AG09319 (cell line): Measurements from ENCODE around the gene DNAAF1.
"Not testable (repeated sequence)": the region's sequence is repeated elsewhere in the genome, so short reads cannot be mapped to it uniquely, and the experiment has no call there.

Experiments used
- DNase-seq: peaks from one replicate; pipeline ENCODE4 v3.0.0-alpha.2; 2010; ENCODE audit warnings: low read depth; ENCODE audit errors: extremely low read depth
- TF ChIP-seq, protein P1 (sequence below): IDR thresholded peaks from 2 replicates; pipeline ENCODE4 v1.5.1; 2011; ENCODE audit warnings: low read depth, mild to moderate bottlenecking, inconsistent platforms, low read length, moderate library complexity

DNAAF1 gene

DNA sequence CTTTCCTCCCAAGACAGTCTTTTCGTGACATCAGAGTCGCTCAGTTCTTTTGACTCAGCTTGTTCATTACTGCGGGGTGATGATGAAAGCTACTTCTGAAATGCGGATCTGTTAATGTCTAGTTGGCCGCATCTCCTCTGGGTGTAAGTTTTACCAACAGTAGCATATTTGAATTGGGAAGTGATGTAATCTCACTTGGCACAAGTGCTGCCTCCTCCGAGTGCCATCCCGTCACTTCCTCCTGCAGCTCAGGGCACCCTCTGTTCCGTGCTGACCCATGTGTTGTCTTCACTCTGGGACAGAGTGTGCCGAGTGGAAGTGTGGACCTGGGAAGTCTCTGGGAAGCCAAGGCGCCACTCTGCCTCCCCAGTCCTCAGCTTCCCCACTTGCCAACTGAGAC, 54.8 kb downstream of the DNAAF1 start:
- DNase-seq, result no peak
- TF ChIP-seq, protein P1, sequence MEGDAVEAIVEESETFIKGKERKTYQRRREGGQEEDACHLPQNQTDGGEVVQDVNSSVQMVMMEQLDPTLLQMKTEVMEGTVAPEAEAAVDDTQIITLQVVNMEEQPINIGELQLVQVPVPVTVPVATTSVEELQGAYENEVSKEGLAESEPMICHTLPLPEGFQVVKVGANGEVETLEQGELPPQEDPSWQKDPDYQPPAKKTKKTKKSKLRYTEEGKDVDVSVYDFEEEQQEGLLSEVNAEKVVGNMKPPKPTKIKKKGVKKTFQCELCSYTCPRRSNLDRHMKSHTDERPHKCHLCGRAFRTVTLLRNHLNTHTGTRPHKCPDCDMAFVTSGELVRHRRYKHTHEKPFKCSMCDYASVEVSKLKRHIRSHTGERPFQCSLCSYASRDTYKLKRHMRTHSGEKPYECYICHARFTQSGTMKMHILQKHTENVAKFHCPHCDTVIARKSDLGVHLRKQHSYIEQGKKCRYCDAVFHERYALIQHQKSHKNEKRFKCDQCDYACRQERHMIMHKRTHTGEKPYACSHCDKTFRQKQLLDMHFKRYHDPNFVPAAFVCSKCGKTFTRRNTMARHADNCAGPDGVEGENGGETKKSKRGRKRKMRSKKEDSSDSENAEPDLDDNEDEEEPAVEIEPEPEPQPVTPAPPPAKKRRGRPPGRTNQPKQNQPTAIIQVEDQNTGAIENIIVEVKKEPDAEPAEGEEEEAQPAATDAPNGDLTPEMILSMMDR, result no peak

DNA sequence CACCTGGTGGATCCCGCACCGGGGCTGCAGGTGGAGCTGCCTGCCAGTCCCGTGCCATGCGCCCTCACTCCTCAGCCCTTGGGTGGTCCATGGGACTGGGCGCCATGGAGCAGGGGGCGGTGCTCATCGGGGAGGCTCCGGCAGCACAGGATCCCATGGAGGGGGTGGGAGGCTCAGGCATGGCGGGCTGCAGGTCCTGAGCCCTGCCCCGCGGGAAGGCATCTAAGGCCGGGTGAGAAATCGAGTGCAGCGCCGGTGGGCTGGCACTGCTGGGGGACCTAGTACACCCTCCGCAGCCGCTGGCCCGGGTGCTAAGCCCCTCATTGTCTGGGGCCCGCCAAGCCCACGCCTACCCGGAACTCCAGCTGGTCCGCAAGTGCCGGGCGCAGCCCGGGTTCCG, 59.4 kb downstream of the DNAAF1 start:
- not testable (repeated sequence) for DNase-seq

DNA sequence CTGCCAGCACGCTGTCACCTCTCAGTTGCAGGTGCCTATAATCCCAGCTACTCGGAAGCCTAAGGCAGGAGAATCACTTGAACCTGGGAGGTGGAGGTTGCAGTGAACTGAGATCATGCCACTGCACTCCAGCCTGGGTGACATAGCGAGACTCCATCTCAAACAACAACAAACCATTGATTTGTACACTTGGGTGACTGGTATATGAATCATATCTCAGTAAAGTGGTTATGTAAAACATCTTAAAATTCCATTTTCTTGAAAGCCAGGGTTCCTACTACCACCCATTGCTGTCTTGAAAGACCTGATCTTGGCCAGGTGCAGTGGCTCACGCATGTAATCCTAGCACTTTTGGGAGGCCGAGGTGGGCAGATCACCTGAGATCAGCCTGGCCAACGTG, 60.0 kb downstream of the DNAAF1 start:
- DNase-seq, result not testable (repeated sequence)

DNA sequence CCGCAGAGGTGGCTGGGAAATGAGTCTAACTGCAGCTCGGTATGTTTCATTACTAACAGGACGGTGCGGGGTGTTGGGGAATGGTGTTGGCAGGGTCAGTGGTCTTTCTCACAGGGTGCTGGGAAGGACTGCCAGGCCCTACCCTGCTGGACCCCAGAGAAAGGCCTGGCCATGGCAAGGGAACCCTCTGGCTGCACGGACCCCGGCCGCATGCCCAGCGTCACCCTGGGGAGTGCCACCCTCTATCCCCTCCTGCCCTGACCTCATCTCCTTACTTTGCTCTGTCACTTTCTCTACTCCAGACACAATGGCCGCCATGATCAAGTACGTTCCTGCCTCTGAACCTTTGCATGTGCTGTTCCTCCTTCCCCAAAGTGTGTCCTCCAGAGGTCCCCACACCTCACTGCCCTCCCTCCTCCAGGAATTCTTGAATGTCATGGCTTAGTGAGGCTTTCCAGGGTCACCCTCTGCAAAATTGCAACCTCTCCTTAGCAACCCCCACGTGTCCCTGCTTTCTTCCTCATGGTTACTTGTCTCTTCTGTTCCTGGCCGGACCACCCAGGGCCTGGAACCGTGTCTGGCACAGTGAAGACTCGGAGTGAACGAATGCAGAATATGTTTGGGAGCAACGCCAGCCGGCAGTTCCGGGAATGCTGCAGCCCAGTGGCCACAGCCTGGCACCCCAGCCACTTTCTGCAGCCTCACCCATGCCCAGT, 61.0 kb downstream of the DNAAF1 start:
- no peak for DNase-seq
- TF ChIP-seq, protein P1, result no peak

DNA sequence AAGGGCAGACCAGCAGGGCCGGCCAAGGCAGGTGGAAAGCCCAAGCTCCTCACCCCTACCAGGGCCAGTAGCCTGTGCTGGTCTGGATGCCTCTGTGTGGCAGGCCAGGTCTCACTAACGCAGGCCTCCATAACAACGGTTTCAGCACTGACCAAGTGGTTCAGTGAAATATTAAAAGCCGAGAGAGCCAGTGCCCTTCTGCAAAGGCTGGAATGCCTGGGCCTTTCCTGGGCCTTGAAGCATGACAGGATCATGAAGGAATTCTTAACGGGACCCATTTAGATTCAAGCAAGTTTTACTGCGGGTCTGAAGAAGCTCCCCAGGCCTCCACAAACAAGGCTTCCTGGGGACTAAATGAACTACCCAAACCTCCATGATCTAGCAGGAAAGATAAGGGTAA, 62.1 kb downstream of the DNAAF1 start:
- TF ChIP-seq, protein P1, result no peak
- DNase-seq, result no peak

DNA sequence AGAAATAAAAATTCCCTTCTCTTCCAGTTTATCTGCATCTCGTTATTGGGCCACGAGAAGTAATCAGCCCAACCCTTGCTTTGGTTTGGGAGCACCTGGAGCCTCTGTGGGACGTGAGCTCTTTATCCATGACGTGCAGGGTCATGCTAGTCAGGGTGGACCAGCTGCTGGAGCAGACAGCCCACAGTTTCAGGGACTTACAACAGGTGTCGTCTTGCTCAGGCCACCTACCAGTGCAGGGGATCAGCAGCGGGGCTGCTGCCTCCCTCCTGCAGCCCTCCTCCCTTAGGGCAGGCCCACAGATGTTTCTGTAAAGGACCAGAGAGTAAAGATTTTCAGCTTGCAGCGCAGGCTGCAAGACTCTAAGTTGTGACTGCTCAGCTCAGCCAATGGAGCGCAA, 62.8 kb downstream of the DNAAF1 start:
- DNase-seq, result no peak

DNA sequence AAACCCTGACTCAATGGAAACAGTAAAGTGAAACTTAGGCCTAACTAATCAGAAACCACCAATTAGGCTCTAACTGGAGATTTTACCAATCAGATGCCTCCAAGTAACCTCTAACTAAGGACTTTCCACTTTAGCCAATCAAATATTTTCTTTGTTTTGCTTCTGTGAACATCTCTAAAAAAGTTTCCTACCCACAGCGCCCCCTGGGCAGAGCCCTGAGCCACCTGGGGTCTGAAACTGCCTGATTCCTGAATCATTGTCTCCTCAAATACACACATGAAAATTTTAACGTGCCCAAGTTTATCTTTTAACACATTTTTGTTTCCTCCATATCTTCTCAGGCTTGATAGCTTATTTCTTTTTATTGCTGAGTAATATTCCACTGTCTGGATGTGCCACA, 64.9 kb downstream of the DNAAF1 start:
- DNase-seq, result no peak
- TF ChIP-seq, protein P1, result no peak; the same call in 1 of the 2 replicates

More for the DNA sequence above, 62.8 kb downstream of the DNAAF1 start:
- TF ChIP-seq, protein P1, result no peak

DNA sequence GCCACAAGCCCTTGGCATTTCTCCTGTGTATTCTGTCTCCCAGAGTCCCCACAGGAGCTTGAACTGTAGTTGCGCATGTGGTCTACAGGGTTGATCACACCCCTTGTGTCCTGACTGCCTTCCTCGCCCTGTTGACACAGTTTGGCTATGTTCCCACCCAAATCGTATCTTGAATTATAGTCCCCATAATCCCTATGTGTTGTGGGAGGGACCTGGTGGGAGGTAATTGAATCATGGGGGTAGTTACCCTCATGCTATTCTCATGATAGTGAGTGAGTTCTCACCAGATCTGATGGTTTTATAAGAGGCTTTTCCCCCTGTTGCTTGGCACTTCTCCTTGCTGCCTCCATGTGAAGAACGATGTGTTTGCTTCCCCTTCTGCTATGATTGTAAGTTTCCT, 67.0 kb downstream of the DNAAF1 start:
- TF ChIP-seq, protein P1, result no peak

More for the DNA sequence above, 67.0 kb downstream of the DNAAF1 start:
- no peak for DNase-seq
